GM23338 (cell line): ENCODE results near the gene LDB1. TPM values are rescaled to one million over a fixed set of nuclear protein-coding genes. Genes with fewer than 3 reads are reported as not detected.

ENCODE experiments used
- ATAC-seq: fragments of 200-7000 bp; cut with Tn5 transposase; 3 replicates; pipeline ENCODE4 v1.9.1; 2020
- DNase-seq: peaks from one replicate; pipeline ENCODE4 v3.0.0-alpha.2; 2015; ENCODE audit warnings: low spot score
- H2AFZ ChIP-seq: fragments of 200-600 bp; sonication (generic); 2 replicates; pipeline ENCODE4 v1.8.0; 2016; ENCODE audit warnings: antibody characterized with exemption, mild to moderate bottlenecking, moderate library complexity
- H3F3A ChIP-seq: fragments of 200-600 bp; sonication (generic); replicated peaks from 2 replicates; pipeline ENCODE4 v1.8.0; 2017; ENCODE audit warnings: antibody characterized with exemption, mixed run types, low read depth
- H3K27ac ChIP-seq: fragments of 200-600 bp; sonication (generic); 2 replicates; pipeline ENCODE4 v1.6.1; 2016; ENCODE audit warnings: low read depth
- H3K27me3 ChIP-seq: fragments of 200-600 bp; sonication (generic); 2 replicates; pipeline ENCODE4 v1.8.0; 2016; ENCODE audit warnings: mild to moderate bottlenecking, mixed run types, moderate library complexity; ENCODE audit not compliant: insufficient read depth
- H3K36me3 ChIP-seq: fragments of 200-600 bp; sonication (generic); 2 replicates; pipeline ENCODE4 v1.8.0; 2016; ENCODE audit warnings: mild to moderate bottlenecking; ENCODE audit not compliant: insufficient read depth
- H3K4me1 ChIP-seq: fragments of 200-600 bp; sonication (generic); 2 replicates; pipeline ENCODE4 v1.8.0; 2016; ENCODE audit warnings: mild to moderate bottlenecking, moderate library complexity; ENCODE audit not compliant: insufficient read depth
- H3K4me2 ChIP-seq: fragments of 200-600 bp; sonication (generic); 2 replicates; pipeline ENCODE4 v1.7.1; 2017; ENCODE audit warnings: mixed run types
- H3K4me3 ChIP-seq: fragments of 200-600 bp; sonication (generic); 2 replicates; pipeline ENCODE4 v1.6.1; 2016; ENCODE audit warnings: mixed run types
- H3K79me2 ChIP-seq: fragments of 200-600 bp; sonication (generic); replicated peaks from 2 replicates; pipeline ENCODE4 v1.8.0; 2017; ENCODE audit warnings: mild to moderate bottlenecking; ENCODE audit not compliant: insufficient read depth
- H3K9me2 ChIP-seq: fragments of 200-600 bp; sonication (generic); 2 replicates; pipeline ENCODE4 v1.8.0; 2017; ENCODE audit not compliant: insufficient read depth
- H4K20me1 ChIP-seq: fragments of 200-600 bp; sonication (generic); replicated peaks from 2 replicates; pipeline ENCODE4 v1.8.0; 2017; ENCODE audit warnings: mild to moderate bottlenecking; ENCODE audit not compliant: insufficient read depth
- H3K27ac Mint-ChIP-seq: 2 replicates; pipeline ENCODE4 v1.8.0; 2020; ENCODE audit warnings: inconsistent platforms, mild to moderate bottlenecking, moderate library complexity, mixed read lengths
- H3K27me3 Mint-ChIP-seq: 3 replicates; pipeline ENCODE4 v1.8.0; 2022; ENCODE audit warnings: low read depth, mild to moderate bottlenecking, moderate library complexity, mixed read lengths, inconsistent platforms; ENCODE audit not compliant: insufficient read depth, poor library complexity
- H3K36me3 Mint-ChIP-seq: 3 replicates; pipeline ENCODE4 v1.8.0; 2021; ENCODE audit warnings: low read depth, mild to moderate bottlenecking, inconsistent platforms, moderate library complexity, mixed read lengths
- H3K4me1 Mint-ChIP-seq: 3 replicates; pipeline ENCODE4 v1.8.0; 2020; ENCODE audit warnings: mild to moderate bottlenecking, inconsistent platforms, mixed read lengths
- H3K4me3 Mint-ChIP-seq: 3 replicates; pipeline ENCODE4 v1.8.0; 2021; ENCODE audit warnings: moderate library complexity, mild to moderate bottlenecking, inconsistent platforms, mixed read lengths
- H3K9me3 Mint-ChIP-seq: 3 replicates; pipeline ENCODE4 v1.8.0; 2020; ENCODE audit warnings: moderate library complexity, mild to moderate bottlenecking, inconsistent platforms, mixed read lengths
- CREB1 ChIP-seq: fragments of 250-450 bp; sonication (Bioruptor Pico); IDR thresholded peaks from 2 replicates; pipeline ENCODE4 v1.5.0; 2020; ENCODE audit warnings: low read depth, mild to moderate bottlenecking, moderate library complexity
- EZH2 ChIP-seq: fragments of 200-600 bp; sonication (generic); IDR thresholded peaks from one replicate; pipeline ENCODE4 v1.8.0; 2017; ENCODE audit warnings: antibody characterized with exemption, mild to moderate bottlenecking, low read depth; ENCODE audit not compliant: unreplicated experiment
- JUNB ChIP-seq: IDR thresholded peaks from one replicate; pipeline ENCODE4 v1.6.1; 2016; ENCODE audit warnings: antibody characterized with exemption; ENCODE audit not compliant: unreplicated experiment
- NANOG ChIP-seq: IDR thresholded peaks from 2 replicates; pipeline ENCODE4 v1.6.1; 2016; ENCODE audit warnings: antibody characterized with exemption, borderline replicate concordance
- POLR2AphosphoS5 ChIP-seq: IDR thresholded peaks from 2 replicates; pipeline ENCODE4 v1.6.1; 2016; ENCODE audit warnings: antibody characterized with exemption, low read depth
- ZNF114 ChIP-seq: fragments of 250-450 bp; sonication (Bioruptor Pico); IDR thresholded peaks from 2 replicates; pipeline ENCODE4 v1.5.0; 2020; ENCODE audit warnings: mild to moderate bottlenecking, moderate library complexity
- ZNF331 ChIP-seq: fragments of 250-450 bp; sonication (Bioruptor Pico); IDR thresholded peaks from 2 replicates; pipeline ENCODE4 v1.5.0; 2020; ENCODE audit warnings: low read depth, mild to moderate bottlenecking, moderate library complexity
- polyA plus RNA-seq: library from polyadenylated mRNA; unstranded; fragments of >200 nt; fragmentation: Nextera tagmentation; extraction: Ambion mirVana; gene quantifications from 2 replicates; pipeline ENCODE4 v1.2.1, GENCODE V29; 2016
- total RNA-seq: library from RNA; depleted of rRNA; stranded (reverse); fragments of >200 nt; shearing (Covaris generic); gene quantifications from 2 replicates; pipeline ENCODE4 v1.2.3, GENCODE V29; 2014
- TF ChIP-seq, protein P1 (sequence below), 2 experiments: fragments of 200-600 bp in 1 of 2; sonication (generic) in 1 of 2; conservative IDR thresholded peaks; 2 replicates each; pipeline versions ENCODE4 v1.5.1 to v1.6.1; 2016 to 2017; ENCODE audit warnings: antibody characterized with exemption in 2 of 2, low read depth in 2 of 2, mild to moderate bottlenecking in 2 of 2, moderate library complexity in 1 of 2
- TF ChIP-seq, protein P2 (sequence below): IDR thresholded peaks from one replicate; pipeline ENCODE4 v1.6.1; 2018; ENCODE audit warnings: antibody characterized with exemption; ENCODE audit not compliant: unreplicated experiment
- TF ChIP-seq, protein P3 (sequence below): IDR thresholded peaks from 2 replicates; pipeline ENCODE4 v1.6.1; 2016; ENCODE audit warnings: antibody characterized with exemption

Gene LDB1
- total and polyA plus RNA-seq, 2 experiments from 2014 or later: 16.3 to 69.3 TPM

GRCh38 chr10:102064868-102065560 lies 55.2 kb downstream of the LDB1 start, which contains the start of gene HPS6:
Gene HPS6, plus strand, starts transcription at chr10:102065349. Its CDS starts 126 bp downstream, at chr10:102065475.
- H3F3A ChIP-seq: peaks cover 10% of the 10 kb centered on the region; the same call in 1 of the 2 replicates
- TF ChIP-seq, protein P1, sequence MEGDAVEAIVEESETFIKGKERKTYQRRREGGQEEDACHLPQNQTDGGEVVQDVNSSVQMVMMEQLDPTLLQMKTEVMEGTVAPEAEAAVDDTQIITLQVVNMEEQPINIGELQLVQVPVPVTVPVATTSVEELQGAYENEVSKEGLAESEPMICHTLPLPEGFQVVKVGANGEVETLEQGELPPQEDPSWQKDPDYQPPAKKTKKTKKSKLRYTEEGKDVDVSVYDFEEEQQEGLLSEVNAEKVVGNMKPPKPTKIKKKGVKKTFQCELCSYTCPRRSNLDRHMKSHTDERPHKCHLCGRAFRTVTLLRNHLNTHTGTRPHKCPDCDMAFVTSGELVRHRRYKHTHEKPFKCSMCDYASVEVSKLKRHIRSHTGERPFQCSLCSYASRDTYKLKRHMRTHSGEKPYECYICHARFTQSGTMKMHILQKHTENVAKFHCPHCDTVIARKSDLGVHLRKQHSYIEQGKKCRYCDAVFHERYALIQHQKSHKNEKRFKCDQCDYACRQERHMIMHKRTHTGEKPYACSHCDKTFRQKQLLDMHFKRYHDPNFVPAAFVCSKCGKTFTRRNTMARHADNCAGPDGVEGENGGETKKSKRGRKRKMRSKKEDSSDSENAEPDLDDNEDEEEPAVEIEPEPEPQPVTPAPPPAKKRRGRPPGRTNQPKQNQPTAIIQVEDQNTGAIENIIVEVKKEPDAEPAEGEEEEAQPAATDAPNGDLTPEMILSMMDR (conservative IDR thresholded peaks at IDR 0.05; ENCODE audit: low read depth in 2 of 2): peak; percentile 28 to 45; a peak in 3 of 4 replicates
- TF ChIP-seq, protein P2, sequence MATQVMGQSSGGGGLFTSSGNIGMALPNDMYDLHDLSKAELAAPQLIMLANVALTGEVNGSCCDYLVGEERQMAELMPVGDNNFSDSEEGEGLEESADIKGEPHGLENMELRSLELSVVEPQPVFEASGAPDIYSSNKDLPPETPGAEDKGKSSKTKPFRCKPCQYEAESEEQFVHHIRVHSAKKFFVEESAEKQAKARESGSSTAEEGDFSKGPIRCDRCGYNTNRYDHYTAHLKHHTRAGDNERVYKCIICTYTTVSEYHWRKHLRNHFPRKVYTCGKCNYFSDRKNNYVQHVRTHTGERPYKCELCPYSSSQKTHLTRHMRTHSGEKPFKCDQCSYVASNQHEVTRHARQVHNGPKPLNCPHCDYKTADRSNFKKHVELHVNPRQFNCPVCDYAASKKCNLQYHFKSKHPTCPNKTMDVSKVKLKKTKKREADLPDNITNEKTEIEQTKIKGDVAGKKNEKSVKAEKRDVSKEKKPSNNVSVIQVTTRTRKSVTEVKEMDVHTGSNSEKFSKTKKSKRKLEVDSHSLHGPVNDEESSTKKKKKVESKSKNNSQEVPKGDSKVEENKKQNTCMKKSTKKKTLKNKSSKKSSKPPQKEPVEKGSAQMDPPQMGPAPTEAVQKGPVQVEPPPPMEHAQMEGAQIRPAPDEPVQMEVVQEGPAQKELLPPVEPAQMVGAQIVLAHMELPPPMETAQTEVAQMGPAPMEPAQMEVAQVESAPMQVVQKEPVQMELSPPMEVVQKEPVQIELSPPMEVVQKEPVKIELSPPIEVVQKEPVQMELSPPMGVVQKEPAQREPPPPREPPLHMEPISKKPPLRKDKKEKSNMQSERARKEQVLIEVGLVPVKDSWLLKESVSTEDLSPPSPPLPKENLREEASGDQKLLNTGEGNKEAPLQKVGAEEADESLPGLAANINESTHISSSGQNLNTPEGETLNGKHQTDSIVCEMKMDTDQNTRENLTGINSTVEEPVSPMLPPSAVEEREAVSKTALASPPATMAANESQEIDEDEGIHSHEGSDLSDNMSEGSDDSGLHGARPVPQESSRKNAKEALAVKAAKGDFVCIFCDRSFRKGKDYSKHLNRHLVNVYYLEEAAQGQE: no peak
- TF ChIP-seq ZNF114 (CRISPR knock-in tag) (no peak), JUNB (no peak), NANOG (no peak), ZNF331 (CRISPR knock-in tag) (no peak), EZH2 (no peak), POLR2AphosphoS5 (peak; percentile 77), CREB1 (CRISPR knock-in tag) (peak; percentile 70)
- TF ChIP-seq, protein P3, sequence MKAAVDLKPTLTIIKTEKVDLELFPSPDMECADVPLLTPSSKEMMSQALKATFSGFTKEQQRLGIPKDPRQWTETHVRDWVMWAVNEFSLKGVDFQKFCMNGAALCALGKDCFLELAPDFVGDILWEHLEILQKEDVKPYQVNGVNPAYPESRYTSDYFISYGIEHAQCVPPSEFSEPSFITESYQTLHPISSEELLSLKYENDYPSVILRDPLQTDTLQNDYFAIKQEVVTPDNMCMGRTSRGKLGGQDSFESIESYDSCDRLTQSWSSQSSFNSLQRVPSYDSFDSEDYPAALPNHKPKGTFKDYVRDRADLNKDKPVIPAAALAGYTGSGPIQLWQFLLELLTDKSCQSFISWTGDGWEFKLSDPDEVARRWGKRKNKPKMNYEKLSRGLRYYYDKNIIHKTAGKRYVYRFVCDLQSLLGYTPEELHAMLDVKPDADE: peak; percentile 43; the same call in 1 of the 2 replicates
- H3K27ac ChIP-seq: no peak within 1 kb of the TSS
- no peaks in the 10 kb centered on the region; the same call in 1 of the 2 replicates for H3K79me2 ChIP-seq
- Mint-ChIP-seq H3K27me3 (peaks cover 6% of the 10 kb centered on the region), H3K36me3 (no peaks in the 10 kb centered on the region), H3K4me1 (peaks cover 14% of the 10 kb centered on the region; the same call in 2 of the 3 replicates), H3K4me3 (peak within 1 kb of the TSS; percentile 82), H3K27ac (no peak within 1 kb of the TSS), H3K9me3 (no peaks in the 10 kb centered on the region)
- H3K36me3 ChIP-seq: no peaks in the 10 kb centered on the region
- no peaks in the 10 kb centered on the region for H4K20me1 ChIP-seq
- peaks cover 4% of the 10 kb centered on the region; the same call in 1 of the 2 replicates for H3K4me1 ChIP-seq
- peak within 1 kb of the TSS; percentile 90 for H3K4me3 ChIP-seq
- H2AFZ ChIP-seq: peak within 1 kb of the TSS; percentile 48
- H3K4me2 ChIP-seq: peak within 1 kb of the TSS; percentile 80
- no peaks in the 10 kb centered on the region for H3K9me2 ChIP-seq
- no peaks in the 10 kb centered on the region for H3K27me3 ChIP-seq
- DNase-seq: peak; percentile 83
- peak; percentile 87 for ATAC-seq
